ENCODE measurements around the gene SERBP1. TPM values are rescaled to one million over a fixed set of nuclear protein-coding genes. Genes with fewer than 3 reads are reported as not detected.

Gene SERBP1
- polyA plus RNA-seq, 1 donor from 2014 or later = 150 TPM

- Histone ChIP-seq H3K4me3 (ENCODE audit: low read length) (no peak overlapping the region), H3F3A (ENCODE audit: insufficient read depth, low read length, poor library complexity, severe bottlenecking) (no peaks in the 10 kb centered on the region), H3K4me2 (ENCODE audit: low read length) (no peak overlapping the region), H3K9me3 (ENCODE audit: low read length) (no peaks in the 10 kb centered on the region), H3K79me2 (replicated peaks; ENCODE audit: insufficient read depth, low read length) (no peaks in the 10 kb centered on the region), H3K9ac (ENCODE audit: low read length) (no peak overlapping the region), H3K9me2 (ENCODE audit: insufficient read depth, low read length) (no peaks in the 10 kb centered on the region), H3K27ac (ENCODE audit: low read length) (no peak overlapping the region), H3K27me3 (ENCODE audit: insufficient read depth, low read depth, low read length) (no peaks in the 10 kb centered on the region), H3K36me3 (ENCODE audit: insufficient read depth, low read length) (no peaks in the 10 kb centered on the region), H2AFZ (ENCODE audit: low read depth, low read length) (no peak overlapping the region), H4K20me1 (ENCODE audit: insufficient read depth) (no peaks in the 10 kb centered on the region)
- TF ChIP-seq POLR2AphosphoS5 (IDR thresholded peaks at IDR 0.05) (no peak), SMC3 (conservative IDR thresholded peaks at IDR 0.05; ENCODE audit: poor library complexity) (no peak), REST (IDR thresholded peaks at IDR 0.05; ENCODE audit: borderline replicate concordance) (no peak), TAF1 (IDR thresholded peaks at IDR 0.05; ENCODE audit: low read depth) (no peak), EZH2 (IDR thresholded peaks at IDR 0.05; ENCODE audit: borderline replicate concordance, insufficient read depth, low read length, poor library complexity, severe bottlenecking) (no peak), EP300 (conservative IDR thresholded peaks at IDR 0.05; ENCODE audit: poor library complexity, severe bottlenecking) (no peak), MXI1 (conservative IDR thresholded peaks at IDR 0.05; ENCODE audit: poor library complexity, severe bottlenecking) (no peak), CTCF (IDR thresholded peaks at IDR 0.05; ENCODE audit: poor library complexity, severe bottlenecking) (no peak), RAD21 (conservative IDR thresholded peaks at IDR 0.05) (no peak)
Observed at GRCh38 chr1:67367370-67368045, 62.7 kb downstream of the SERBP1 start.

- no peak overlapping the region for H3K4me3 ChIP-seq (ENCODE audit: low read length)
- H3K9ac ChIP-seq (ENCODE audit: low read length) = no peak overlapping the region
- no peaks in the 10 kb centered on the region for H3K36me3 ChIP-seq (ENCODE audit: insufficient read depth, low read length)
- no peaks in the 10 kb centered on the region for H3K9me2 ChIP-seq (ENCODE audit: insufficient read depth, low read length)
- H3K4me2 ChIP-seq (ENCODE audit: low read length) = no peak overlapping the region
- H3K79me2 ChIP-seq (replicated peaks; ENCODE audit: insufficient read depth, low read length) = no peaks in the 10 kb centered on the region
- no peak overlapping the region for H3K27ac ChIP-seq (ENCODE audit: low read length)
- no peaks in the 10 kb centered on the region for H3K9me3 ChIP-seq (ENCODE audit: low read length)
- no peak overlapping the region for H2AFZ ChIP-seq (ENCODE audit: low read depth, low read length)
- TF ChIP-seq EP300 (conservative IDR thresholded peaks at IDR 0.05; ENCODE audit: poor library complexity, severe bottlenecking) = no peak
- no peak for TF ChIP-seq TAF1 (IDR thresholded peaks at IDR 0.05; ENCODE audit: low read depth)
- no peak for TF ChIP-seq RAD21 (conservative IDR thresholded peaks at IDR 0.05)
- no peak for TF ChIP-seq MXI1 (conservative IDR thresholded peaks at IDR 0.05; ENCODE audit: poor library complexity, severe bottlenecking)
- no peak for TF ChIP-seq REST (IDR thresholded peaks at IDR 0.05; ENCODE audit: borderline replicate concordance)
- no peak for TF ChIP-seq SMC3 (conservative IDR thresholded peaks at IDR 0.05; ENCODE audit: poor library complexity)
- TF ChIP-seq CTCF (IDR thresholded peaks at IDR 0.05; ENCODE audit: poor library complexity, severe bottlenecking) = no peak
- no peak for TF ChIP-seq EZH2 (IDR thresholded peaks at IDR 0.05; ENCODE audit: borderline replicate concordance, insufficient read depth, low read length, poor library complexity, severe bottlenecking)
- TF ChIP-seq POLR2AphosphoS5 (IDR thresholded peaks at IDR 0.05) = no peak
- no peaks in the 10 kb centered on the region for H3F3A ChIP-seq (ENCODE audit: insufficient read depth, low read length, poor library complexity, severe bottlenecking)
- H3K27me3 ChIP-seq (ENCODE audit: insufficient read depth, low read depth, low read length) = no peaks in the 10 kb centered on the region
- no peaks in the 10 kb centered on the region for H4K20me1 ChIP-seq (ENCODE audit: insufficient read depth)
Observed at GRCh38 chr1:67361641-67362040, 68.6 kb downstream of the SERBP1 start.

All from neural cell (in vitro differentiated cells).